Measurements from ENCODE around the gene MYO1E. TPM values are rescaled to one million over a fixed set of nuclear protein-coding genes. Genes with fewer than 3 reads are reported as not detected.

The MYO1E gene
- total and polyA plus RNA-seq, 2 of the 8 experiments (the other 6 are each of a cell fraction or from before 2014, with no cell fraction given) = 19.6 to 142 TPM

- POLR2A ChIA-PET (ENCODE audit: partially characterized antibody) = interaction anchor here (1.2 kb wide), 1 partner anchor 27 kb away, joined by 4 read pairs; no protein-coding TSS in a partner anchor
- no peaks in the 10 kb centered on the region for H4K20me1 ChIP-seq (replicated peaks in 1 of 2; ENCODE audit: control insufficient read depth in 1 of 2, insufficient read depth in 2 of 2, low read length in 2 of 2)
- no peaks in the 10 kb centered on the region for H3K27me3 ChIP-seq (replicated peaks in 1 of 4; ENCODE audit: control insufficient read depth in 3 of 4, extremely low read depth in 1 of 4, insufficient read depth in 3 of 4, low read length in 3 of 4)
- H3K56ac ChIP-seq (replicated peaks; ENCODE audit: insufficient read length, low read depth, low read length) = no peak overlapping the region
- H2BK20ac ChIP-seq (ENCODE audit: low read length) = no peak overlapping the region
- CTCF ChIA-PET (ENCODE audit: partially characterized antibody) = no interaction called here
- 87% methylated on average over 3 of the region's 3 CpGs; no CpG with 5 or more reads in 1 of the 2 experiments for WGBS, 2 experiments (ENCODE audit: extremely low coverage in 1 of 2, insufficient coverage in 1 of 2, insufficient read length in 1 of 2, insufficient replicate concordance in 2 of 2, low coverage in 1 of 2, low lambda C conversion rate in 2 of 2, missing lambda C conversion rate in 1 of 2)
- H2BK15ac ChIP-seq (ENCODE audit: low read length) = no peak overlapping the region
- peaks cover 0 to 5% (median 0%) of the 10 kb centered on the region in 4 experiments; a peak in 2 of 8 replicates for H3K36me3 ChIP-seq (ENCODE audit: control insufficient read depth in 2 of 4, insufficient read depth in 4 of 4, low read length in 3 of 4)
- H3K4ac ChIP-seq (replicated peaks; ENCODE audit: insufficient read length, low read depth, low read length) = no peak overlapping the region
- H3K4me1 ChIP-seq (replicated peaks in 1 of 4; ENCODE audit: control insufficient read depth in 3 of 4, insufficient read depth in 4 of 4, low read length in 3 of 4) = peaks cover 0 to 2% (median 0%) of the 10 kb centered on the region in 4 experiments; a peak in 3 of 7 replicates
- no peak overlapping the region for H3K23ac ChIP-seq (ENCODE audit: insufficient read length)
- no peak overlapping the region for H2BK5ac ChIP-seq (ENCODE audit: low read depth, low read length)
- no peak overlapping the region for H3K4me2 ChIP-seq (ENCODE audit: insufficient read depth in 1 of 2, low read depth in 2 of 2, low read length in 2 of 2)
- H4K91ac ChIP-seq (replicated peaks; ENCODE audit: insufficient read length, low read length) = no peak overlapping the region
- H2BK12ac ChIP-seq (ENCODE audit: low read depth, low read length) = no peak overlapping the region
- H2BK120ac ChIP-seq (replicated peaks; ENCODE audit: low read depth, low read length) = no peak overlapping the region
- no peaks in the 10 kb centered on the region for H3K23me2 ChIP-seq (ENCODE audit: low read depth, low read length)
- no peak overlapping the region for H3K14ac ChIP-seq (ENCODE audit: insufficient read length)
- H4K5ac ChIP-seq (ENCODE audit: insufficient read length, low read depth, low read length) = no peak overlapping the region
- DNase-seq (ENCODE audit: low read depth in 1 of 2, low spot score in 2 of 2) (no peak), FAIRE-seq (no peak)
- no peak overlapping the region for H2AFZ ChIP-seq (ENCODE audit: low read length)
- no peak overlapping the region for H3K9ac ChIP-seq (replicated peaks in 1 of 4; ENCODE audit: extremely low read depth in 1 of 4, low read depth in 3 of 4, low read length in 3 of 4)
- no peak overlapping the region for H4K8ac ChIP-seq (ENCODE audit: extremely low read depth, insufficient read depth, low read length)
- no peaks in the 10 kb centered on the region for H3K79me1 ChIP-seq (ENCODE audit: low read depth, low read length)
- H2AK5ac ChIP-seq (ENCODE audit: low read depth, low read length) = no peak overlapping the region
- no peaks in the 10 kb centered on the region; a peak in 1 of 4 replicates for H3K79me2 ChIP-seq (ENCODE audit: control insufficient read depth in 1 of 2, insufficient read depth in 2 of 2, low read length in 2 of 2)
- H3K4me3 ChIP-seq (ENCODE audit: extremely low read depth in 1 of 4, insufficient read depth in 2 of 4, low read depth in 3 of 4, low read length in 4 of 4) = no peak overlapping the region
- H3K27ac ChIP-seq (ENCODE audit: low read depth, low read length) = no peak overlapping the region
- no peaks in the 10 kb centered on the region for H3K9me3 ChIP-seq (ENCODE audit: insufficient read depth in 2 of 2, low read depth in 1 of 2, low read length in 1 of 2)
- H3K18ac ChIP-seq (ENCODE audit: extremely low read depth, low read length) = no peak overlapping the region
- no peak for TF ChIP-seq E2F6 (IDR thresholded peaks at IDR 0.05)
- TF ChIP-seq BACH1 (IDR thresholded peaks at IDR 0.05; ENCODE audit: low read length) = no peak
- TF ChIP-seq CBX5 (IDR thresholded peaks at IDR 0.05; ENCODE audit: low read depth, low read length) = no peak
- no peak for TF ChIP-seq RNF2 (IDR thresholded peaks at IDR 0.05; ENCODE audit: borderline replicate concordance, low read depth, low read length, missing control alignments, poor library complexity, severe bottlenecking)
- no peak for TF ChIP-seq RFX5 (IDR thresholded peaks at IDR 0.05; ENCODE audit: borderline replicate concordance, low read depth, low read length)
Measured at GRCh38 chr15:59268168-59268851, 104.4 kb downstream of the MYO1E start.
